Stomach (tissue), 4 donors: Measurements from ENCODE around the gene SNCA.

Experiments used
- CTCF ChIP-seq, 7 experiments: fragments of 450-650 bp in 4 of 7; fragments of 200-600 bp in 3 of 7; sonication (generic) in 3 of 7; IDR thresholded peaks; one replicate each; pipeline ENCODE4 v1.5.1; 2016 to 2019; ENCODE audit warnings: antibody characterized with exemption in 7 of 7, control low read depth in 2 of 7, mild to moderate bottlenecking in 1 of 7
- POLR2AphosphoS5 ChIP-seq, 3 donors: sonication (generic); formaldehyde crosslinking; IDR thresholded peaks; one replicate each; pipeline ENCODE4 v1.6.1; 2016; ENCODE audit warnings: antibody characterized with exemption in 3 of 3

- no peak for TF ChIP-seq CTCF (IDR thresholded peaks at IDR 0.05)
- TF ChIP-seq POLR2AphosphoS5 (IDR thresholded peaks at IDR 0.05), result no peak
These were observed 154.2 kb downstream of the SNCA start for GRCh38 chr4:89682808-89683207.
